ENCODE results near the gene TNFRSF13B.

Gene TNFRSF13B

GRCh38 chr17:16953841-16954240, 18.1 kb downstream of the TNFRSF13B start:
- no peak for DNase-seq

- no peak for DNase-seq
Measured at GRCh38 chr17:16953347-16953746, 18.6 kb downstream of the TNFRSF13B start.

DNA sequence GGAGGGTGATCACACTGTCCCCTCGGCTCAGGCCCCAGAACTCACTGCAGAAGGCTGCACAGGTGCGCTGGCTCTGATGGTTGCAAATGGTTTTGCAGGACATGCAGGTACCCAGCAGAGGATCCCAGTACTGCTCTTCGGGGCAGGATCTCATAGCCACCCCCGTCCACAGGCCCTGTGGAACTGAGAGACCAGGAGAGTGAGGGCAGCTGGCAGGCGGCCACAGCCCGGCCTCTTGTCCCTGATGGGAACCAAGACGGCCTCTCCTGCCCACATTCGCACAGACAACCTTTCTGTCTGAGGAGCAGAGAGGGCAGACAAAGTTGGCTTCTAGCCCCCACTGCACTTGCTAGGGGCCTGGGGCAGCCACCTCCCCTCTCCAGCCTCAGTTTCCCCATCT, 19.5 kb downstream of the TNFRSF13B start:
- no peak for DNase-seq

GRCh38 chr17:16950488-16950887, 21.4 kb downstream of the TNFRSF13B start:
- DNase-seq: no peak

DNA sequence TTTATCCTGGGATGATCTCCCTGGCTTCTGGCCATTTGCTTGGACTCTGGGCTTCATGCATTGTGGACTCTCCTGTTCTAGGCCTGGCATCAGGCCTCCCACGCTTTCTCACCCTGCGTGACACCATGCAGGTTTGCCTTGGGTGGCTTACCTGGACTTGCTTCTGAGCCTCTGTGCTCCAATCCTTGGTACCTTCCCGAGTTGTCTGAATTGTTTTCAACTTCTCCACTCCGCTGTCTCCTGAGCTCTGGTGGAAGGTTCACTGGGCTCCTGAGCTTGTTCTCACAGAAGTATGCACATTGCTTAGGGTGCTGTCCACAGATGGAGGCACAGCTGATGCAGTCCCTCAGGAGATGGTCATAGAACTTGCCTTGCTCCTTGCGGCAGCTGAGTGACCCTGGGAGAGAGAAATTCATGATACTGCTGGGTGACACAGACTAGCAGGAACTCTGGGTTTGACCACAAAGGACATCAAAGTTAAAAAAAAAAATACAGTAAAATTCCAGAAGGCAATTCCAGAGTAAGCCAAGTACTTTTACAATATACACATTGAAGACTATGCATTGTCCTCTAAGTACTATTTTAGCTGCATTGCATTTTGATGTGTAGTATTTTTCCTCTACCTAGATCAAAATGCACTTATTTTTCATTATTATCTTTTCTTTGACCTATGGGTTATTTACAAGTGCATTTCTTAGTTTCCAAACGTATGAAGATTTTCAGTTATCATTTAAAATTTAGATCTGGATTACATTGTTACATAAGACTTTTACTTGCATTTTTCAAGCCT, 23.1 kb downstream of the TNFRSF13B start:
- DNase-seq: no peak

DNA sequence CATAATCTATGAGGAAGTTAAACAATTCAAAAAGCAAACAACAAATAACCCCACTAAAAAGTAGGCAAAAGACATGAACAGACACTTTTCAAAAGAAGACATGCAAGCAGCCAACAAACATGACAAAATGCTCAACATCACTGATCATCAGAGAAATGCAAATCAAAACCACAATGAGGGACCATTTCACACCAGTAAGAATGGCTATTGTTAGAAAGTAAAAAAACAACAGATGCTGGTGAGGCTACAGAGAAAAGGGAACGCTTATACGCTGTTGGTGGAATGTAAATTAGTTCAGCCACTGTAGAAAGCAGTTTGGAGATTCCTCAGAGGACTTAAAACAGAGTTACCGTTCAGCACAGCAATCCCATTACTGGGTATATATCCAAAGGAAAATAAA, 24.4 kb downstream of the TNFRSF13B start:
- no peak for DNase-seq

DNA sequence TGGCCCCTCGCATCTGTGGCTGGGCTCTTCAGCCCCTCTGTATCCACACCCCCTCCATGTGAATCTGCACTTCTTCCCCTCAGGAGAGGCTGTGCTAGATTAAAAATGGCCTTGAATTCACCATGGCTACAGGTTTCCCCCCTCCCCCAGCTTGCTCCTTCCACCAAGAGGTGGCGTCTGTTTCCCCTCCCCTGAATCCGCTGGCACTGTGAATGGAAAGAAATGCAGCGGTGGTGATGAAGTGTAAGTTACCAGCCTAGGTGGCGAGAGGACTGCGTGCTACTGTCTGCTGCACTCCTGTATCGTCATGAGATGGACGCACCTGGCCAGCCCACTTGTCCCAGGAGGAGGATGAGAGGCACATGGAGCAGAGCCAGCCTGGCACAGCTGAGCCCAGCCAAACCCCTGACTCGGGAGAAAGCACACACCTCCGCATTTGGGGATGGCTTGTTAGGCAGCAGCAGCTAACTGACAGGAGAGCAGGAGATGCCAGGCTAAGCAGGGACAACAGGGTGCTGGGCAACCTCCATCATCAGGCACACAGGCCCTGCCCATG, 26.2 kb downstream of the TNFRSF13B start:
- no peak for DNase-seq

DNA sequence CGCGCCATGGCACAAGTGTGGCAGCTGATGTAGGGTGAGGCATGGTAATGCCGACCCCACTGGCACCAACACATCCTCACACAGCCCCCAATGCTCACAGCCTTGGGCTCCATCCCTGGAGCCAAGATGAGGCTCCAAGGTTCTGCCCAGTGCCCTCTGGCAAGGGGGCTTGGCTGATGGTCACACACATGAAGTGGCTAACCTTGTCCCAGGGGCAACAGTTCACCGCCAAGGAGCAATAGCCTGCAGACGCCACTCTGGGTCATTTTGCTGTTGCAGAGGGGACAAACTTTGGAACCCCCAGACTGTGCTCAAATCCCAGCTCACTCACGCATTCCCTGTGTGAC, 26.8 kb downstream of the TNFRSF13B start:
- no peak for DNase-seq

- DNase-seq: no peak
Measured at GRCh38 chr17:16944334-16945135, 27.4 kb downstream of the TNFRSF13B start.

DNA sequence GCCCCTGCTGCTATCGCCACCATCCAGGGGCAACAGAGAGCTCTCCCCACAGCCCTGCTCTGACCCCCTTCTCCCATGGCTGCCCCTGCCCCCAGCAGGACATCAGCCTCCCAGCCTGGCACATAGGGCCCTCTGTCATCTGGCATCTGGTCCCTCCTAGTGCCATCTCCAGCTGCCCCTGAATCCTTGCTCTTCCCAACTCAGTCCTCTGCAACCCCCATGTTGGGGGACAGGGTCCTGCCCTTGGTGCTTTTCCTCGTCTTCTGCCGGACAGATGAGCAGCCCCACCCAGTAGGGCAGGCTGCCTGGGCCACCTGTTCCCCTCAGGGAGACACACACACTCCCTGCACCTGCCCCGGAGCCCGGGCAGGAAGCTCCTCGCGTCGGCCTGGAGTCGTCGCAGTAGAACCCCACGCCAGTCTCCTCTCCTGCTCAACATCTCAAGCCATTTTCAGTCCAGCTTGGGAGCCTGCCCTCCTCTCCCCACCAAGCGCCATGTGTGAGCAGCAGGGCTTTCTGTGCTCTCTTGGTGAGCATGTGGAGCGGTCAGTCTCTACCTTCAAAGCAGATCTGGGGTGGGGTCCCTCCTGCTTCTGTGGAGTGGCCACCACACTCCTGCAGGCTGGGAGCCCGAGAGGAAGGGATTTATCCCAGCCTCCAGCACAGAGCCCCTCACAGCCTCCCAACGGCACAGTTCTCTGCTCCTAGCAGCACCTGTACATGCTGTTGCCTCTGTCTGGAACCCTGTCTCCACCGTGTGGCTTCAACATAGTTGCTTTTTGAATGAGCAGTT, 28.2 kb downstream of the TNFRSF13B start:
- DNase-seq: no peak

- no peak for DNase-seq
Measured at GRCh38 chr17:16943032-16943352, 28.9 kb downstream of the TNFRSF13B start.

- no peak for DNase-seq
Measured at GRCh38 chr17:16942141-16943031, 29.5 kb downstream of the TNFRSF13B start.

DNA sequence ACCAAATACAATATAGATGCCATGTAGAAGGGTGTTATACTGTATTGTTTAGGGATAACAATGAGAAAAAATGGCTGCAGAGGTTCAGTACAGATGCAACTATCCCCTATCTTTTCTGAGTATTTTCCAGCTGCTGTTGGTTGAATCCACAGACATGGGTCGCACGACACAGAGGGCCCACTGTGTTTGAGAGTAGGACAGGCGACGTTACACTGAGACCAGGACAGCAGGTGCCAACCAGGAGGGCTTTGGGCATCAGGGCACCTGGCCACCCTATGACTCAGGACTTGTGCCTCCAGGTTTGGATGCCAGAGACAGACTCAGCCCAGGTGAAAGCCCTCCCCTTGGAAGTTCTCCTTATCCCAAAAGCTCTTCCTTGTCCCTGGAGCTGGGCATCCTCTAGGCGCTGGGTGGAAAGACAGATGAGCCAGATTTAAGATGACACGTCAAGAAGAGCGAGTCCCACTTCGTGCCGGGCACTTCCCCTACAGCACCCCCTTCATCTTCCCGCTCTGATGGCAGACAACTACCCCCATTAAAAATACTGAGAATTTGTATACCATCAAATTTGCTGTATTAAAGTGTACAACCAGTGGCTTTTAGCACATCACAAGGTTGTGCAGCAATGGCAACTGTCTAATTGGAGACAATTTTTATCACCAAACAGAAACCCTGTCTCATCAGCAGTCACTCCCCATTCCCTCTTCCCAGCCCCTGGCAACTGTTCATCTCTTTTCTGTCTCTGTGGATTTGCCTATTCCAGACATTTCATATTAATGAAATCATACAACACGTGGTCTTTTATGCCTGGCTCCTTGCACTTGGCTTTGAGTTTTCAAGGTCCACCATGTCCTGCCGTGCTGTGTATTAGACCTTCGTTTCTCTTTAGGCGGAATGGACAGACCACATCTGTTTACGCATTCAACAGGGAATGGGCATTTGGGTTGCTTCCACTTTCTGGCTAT, 30.6 kb downstream of the TNFRSF13B start:
- no peak for DNase-seq

- no peak for DNase-seq
Measured at GRCh38 chr17:16940116-16940881, 31.6 kb downstream of the TNFRSF13B start.

- no peak for DNase-seq
Measured at GRCh38 chr17:16939606-16940115, 32.3 kb downstream of the TNFRSF13B start.

- DNase-seq: no peak
Measured at GRCh38 chr17:16939208-16939576, 32.7 kb downstream of the TNFRSF13B start.

DNA sequence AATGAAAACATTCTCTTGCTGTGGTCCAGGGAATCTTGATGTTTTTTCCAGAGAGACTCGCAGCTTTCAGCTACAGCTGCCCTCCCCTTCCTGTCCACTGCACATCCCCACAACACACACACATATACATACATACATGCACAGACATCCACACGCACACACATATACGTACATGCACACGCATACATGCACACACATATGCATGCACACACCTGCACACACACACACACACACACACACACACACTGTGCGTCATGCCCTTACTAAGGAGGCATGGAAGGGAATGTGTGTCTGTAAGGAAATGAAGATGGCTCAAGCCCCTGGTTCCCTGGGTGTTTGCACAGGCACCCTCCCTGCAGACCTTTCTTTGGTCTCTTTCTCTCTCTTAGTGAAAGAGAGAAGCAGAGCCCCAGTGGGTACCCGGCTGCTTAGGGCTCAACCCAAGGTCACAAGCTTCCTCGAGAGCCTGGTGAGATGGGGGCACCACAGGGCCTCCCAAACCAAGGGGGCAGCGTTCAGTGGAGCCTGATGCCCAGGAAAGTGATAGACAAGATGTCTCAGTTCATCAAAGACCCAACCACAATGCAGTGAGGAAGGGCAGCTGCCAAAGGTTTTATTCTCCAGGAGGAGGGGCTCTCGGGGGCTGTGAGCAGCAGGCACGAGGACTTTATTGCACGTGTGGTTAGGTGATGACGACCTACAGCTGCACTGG, 33.3 kb downstream of the TNFRSF13B start:
- no peak for DNase-seq

GRCh38 chr17:16938031-16938430, 33.9 kb downstream of the TNFRSF13B start:
- no peak for DNase-seq

DNA sequence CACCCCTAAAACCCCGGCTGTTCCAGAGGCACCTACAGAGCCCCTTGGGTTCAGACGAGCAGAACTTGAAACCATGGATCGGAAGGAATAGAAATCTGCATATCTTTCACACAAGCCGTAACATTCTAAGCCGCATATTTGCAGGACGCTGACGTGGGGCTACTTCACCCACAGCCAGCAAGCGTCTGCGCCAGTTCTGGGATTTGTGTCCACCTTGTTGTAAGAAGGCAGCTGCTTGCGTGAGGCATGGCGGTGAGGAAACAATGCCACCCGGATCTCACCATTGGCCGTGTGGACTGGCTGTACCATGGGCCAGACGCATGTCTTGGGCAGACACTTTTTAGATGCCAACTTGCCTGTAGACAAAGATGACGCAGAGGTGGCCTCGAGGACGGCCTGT, 34.5 kb downstream of the TNFRSF13B start:
- no peak for DNase-seq

Measured in T-helper 1 cell (primary cell).